Thyroid gland (tissue), 4 donors: ENCODE measurements around the gene SPDYE5.
"Not testable (repeated sequence)": the region's sequence is repeated elsewhere in the genome, so short reads cannot be mapped to it uniquely, and the experiment has no call there.

Source experiments
- POLR2A ChIP-seq, 2 donors: fragments of 450-650 bp; IDR thresholded peaks; one replicate each; pipeline ENCODE4 v1.6.1; 2017; ENCODE audit warnings: antibody characterized with exemption in 2 of 2, mild to moderate bottlenecking in 2 of 2, moderate library complexity in 1 of 2
- TF ChIP-seq, protein P1 (sequence below), 6 experiments: fragments of 200-600 bp in 3 of 6; fragments of 450-650 bp in 3 of 6; sonication (generic) in 3 of 6; IDR thresholded peaks; one replicate each; pipeline ENCODE4 v1.5.1; 2016 to 2019; ENCODE audit warnings: antibody characterized with exemption in 6 of 6, mild to moderate bottlenecking in 2 of 6, inconsistent platforms in 1 of 6, moderate library complexity in 1 of 6

DNA sequence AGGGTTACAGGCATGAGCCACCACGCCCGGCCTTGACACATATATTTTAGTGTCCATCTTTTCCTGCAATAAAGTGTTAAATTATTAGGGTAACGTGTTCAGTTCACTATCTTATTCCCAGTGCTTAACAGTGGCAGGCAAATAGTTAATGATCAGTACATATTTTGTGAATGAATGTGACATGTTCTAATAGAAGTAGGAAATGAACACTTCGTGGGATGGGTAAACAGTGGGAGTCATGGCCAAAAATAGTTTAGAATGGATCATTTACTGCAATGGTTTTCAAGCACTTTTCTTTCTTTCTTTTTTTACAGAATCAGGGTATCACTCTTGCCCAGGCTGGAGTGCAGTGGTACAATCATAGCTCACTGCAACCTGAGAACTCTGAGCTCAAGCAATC, 22.0 kb upstream of the SPDYE5 start:
- not testable (repeated sequence) for TF ChIP-seq POLR2A (IDR thresholded peaks at IDR 0.05)
- TF ChIP-seq, protein P1, sequence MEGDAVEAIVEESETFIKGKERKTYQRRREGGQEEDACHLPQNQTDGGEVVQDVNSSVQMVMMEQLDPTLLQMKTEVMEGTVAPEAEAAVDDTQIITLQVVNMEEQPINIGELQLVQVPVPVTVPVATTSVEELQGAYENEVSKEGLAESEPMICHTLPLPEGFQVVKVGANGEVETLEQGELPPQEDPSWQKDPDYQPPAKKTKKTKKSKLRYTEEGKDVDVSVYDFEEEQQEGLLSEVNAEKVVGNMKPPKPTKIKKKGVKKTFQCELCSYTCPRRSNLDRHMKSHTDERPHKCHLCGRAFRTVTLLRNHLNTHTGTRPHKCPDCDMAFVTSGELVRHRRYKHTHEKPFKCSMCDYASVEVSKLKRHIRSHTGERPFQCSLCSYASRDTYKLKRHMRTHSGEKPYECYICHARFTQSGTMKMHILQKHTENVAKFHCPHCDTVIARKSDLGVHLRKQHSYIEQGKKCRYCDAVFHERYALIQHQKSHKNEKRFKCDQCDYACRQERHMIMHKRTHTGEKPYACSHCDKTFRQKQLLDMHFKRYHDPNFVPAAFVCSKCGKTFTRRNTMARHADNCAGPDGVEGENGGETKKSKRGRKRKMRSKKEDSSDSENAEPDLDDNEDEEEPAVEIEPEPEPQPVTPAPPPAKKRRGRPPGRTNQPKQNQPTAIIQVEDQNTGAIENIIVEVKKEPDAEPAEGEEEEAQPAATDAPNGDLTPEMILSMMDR (IDR thresholded peaks at IDR 0.05) = not testable (repeated sequence)
